ENCODE measurements around the gene HENMT1. TPM values are rescaled to one million over a fixed set of nuclear protein-coding genes. Genes with fewer than 3 reads are reported as not detected.
"Not testable (repeated sequence)": the region's sequence is repeated elsewhere in the genome, so short reads cannot be mapped to it uniquely, and the experiment has no call there.

HENMT1 gene
- total and polyA plus RNA-seq, 2 experiments from 2014 or later: 7.2 to 7.6 TPM

DNA sequence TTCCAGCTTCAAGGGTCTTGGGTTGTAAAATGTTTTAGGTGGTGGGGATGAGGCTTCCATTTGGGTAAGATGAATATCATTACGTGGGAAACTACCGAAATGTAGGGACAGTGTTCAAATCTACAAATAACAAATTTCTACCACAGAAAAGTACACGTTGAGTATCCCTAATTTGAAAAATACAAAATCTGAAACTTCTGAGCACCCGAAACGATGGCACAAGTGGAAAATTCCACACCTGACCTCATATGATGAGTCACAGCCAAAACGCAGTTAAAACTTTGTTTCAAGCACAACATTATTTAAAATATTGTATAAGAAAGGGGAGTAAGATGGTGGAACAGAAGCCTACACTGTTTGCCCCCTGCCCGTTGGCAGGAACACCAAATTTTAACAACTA lies 8.8 kb upstream of the HENMT1 start:
- Histone ChIP-seq H3K4me1 (ENCODE audit: insufficient read depth) (no peaks in the 10 kb centered on the region), H4K20me1 (ENCODE audit: insufficient read depth) (no peaks in the 10 kb centered on the region), H2AFZ (no peak overlapping the region), H3K79me2 (ENCODE audit: insufficient read depth) (no peaks in the 10 kb centered on the region), H3K36me3 (ENCODE audit: low read depth) (no peaks in the 10 kb centered on the region), H3K27ac (no peak overlapping the region), H3K9ac (no peak overlapping the region), H3K9me2 (ENCODE audit: insufficient read depth) (no peaks in the 10 kb centered on the region), H3K27me3 (replicated peaks; ENCODE audit: insufficient read depth) (no peaks in the 10 kb centered on the region), H3K9me3 (ENCODE audit: low read depth) (no peaks in the 10 kb centered on the region), H3K4me3 (no peak overlapping the region), H3F3A (ENCODE audit: insufficient read depth) (no peaks in the 10 kb centered on the region), H3K4me2 (ENCODE audit: unreplicated experiment) (no peak overlapping the region)
- 76 to 77% methylated on average over 7 of the region's 7 CpGs for WGBS, 2 experiments (ENCODE audit: low coverage in 1 of 2, low lambda C conversion rate in 2 of 2, missing lambda C conversion rate in 2 of 2)
- no peak for DNase-seq
- in situ Hi-C loops (cut with MboI): no loop called here
- no peak for TF ChIP-seq EZH2 (IDR thresholded peaks at IDR 0.05; ENCODE audit: insufficient read depth, poor library complexity, severe bottlenecking)
- TF ChIP-seq EZH2phosphoT487 (IDR thresholded peaks at IDR 0.05; ENCODE audit: insufficient read depth, low read depth): no peak

GRCh38 chr1:108668777-108669176 lies 7.9 kb upstream of the HENMT1 start:
- no peak for DNase-seq
- Histone ChIP-seq H3K36me3 (ENCODE audit: low read depth) (no peaks in the 10 kb centered on the region), H3K9me3 (ENCODE audit: low read depth) (no peaks in the 10 kb centered on the region), H3K4me3 (no peak overlapping the region), H3K79me2 (ENCODE audit: insufficient read depth) (no peaks in the 10 kb centered on the region), H3K4me1 (ENCODE audit: insufficient read depth) (no peaks in the 10 kb centered on the region), H3F3A (ENCODE audit: insufficient read depth) (no peaks in the 10 kb centered on the region), H3K9ac (no peak overlapping the region), H4K20me1 (ENCODE audit: insufficient read depth) (no peaks in the 10 kb centered on the region), H3K27ac (no peak overlapping the region), H2AFZ (no peak overlapping the region), H3K27me3 (replicated peaks; ENCODE audit: insufficient read depth) (no peaks in the 10 kb centered on the region), H3K4me2 (ENCODE audit: unreplicated experiment) (no peak overlapping the region), H3K9me2 (ENCODE audit: insufficient read depth) (no peaks in the 10 kb centered on the region)
- in situ Hi-C loops (cut with MboI): no loop called here
- TF ChIP-seq EZH2 (IDR thresholded peaks at IDR 0.05; ENCODE audit: insufficient read depth, poor library complexity, severe bottlenecking): no peak
- TF ChIP-seq EZH2phosphoT487 (IDR thresholded peaks at IDR 0.05; ENCODE audit: insufficient read depth, low read depth): no peak

GRCh38 chr1:108667422-108667821 lies 6.5 kb upstream of the HENMT1 start:
- DNase-seq; H2AFZ ChIP-seq; H3K27ac ChIP-seq; H3K9ac ChIP-seq; H3K4me2 ChIP-seq (ENCODE audit: unreplicated experiment); H3K79me2 ChIP-seq (ENCODE audit: insufficient read depth); H3K36me3 ChIP-seq (ENCODE audit: low read depth); H4K20me1 ChIP-seq (ENCODE audit: insufficient read depth); H3F3A ChIP-seq (ENCODE audit: insufficient read depth); H3K4me3 ChIP-seq; H3K27me3 ChIP-seq (replicated peaks; ENCODE audit: insufficient read depth); H3K9me3 ChIP-seq (ENCODE audit: low read depth); H3K9me2 ChIP-seq (ENCODE audit: insufficient read depth); H3K4me1 ChIP-seq (ENCODE audit: insufficient read depth); in situ Hi-C loops (cut with MboI): not testable (repeated sequence)
- 95 to 98% methylated on average over 7 to 23 of the region's 28 CpGs for WGBS, 2 experiments (ENCODE audit: low coverage in 1 of 2, low lambda C conversion rate in 2 of 2, missing lambda C conversion rate in 2 of 2)

GRCh38 chr1:108665771-108666170 lies 4.9 kb upstream of the HENMT1 start:
- 63 to 73% methylated on average over 1 of the region's 1 CpG for WGBS, 2 experiments (ENCODE audit: low coverage in 1 of 2, low lambda C conversion rate in 2 of 2, missing lambda C conversion rate in 2 of 2)

DNA sequence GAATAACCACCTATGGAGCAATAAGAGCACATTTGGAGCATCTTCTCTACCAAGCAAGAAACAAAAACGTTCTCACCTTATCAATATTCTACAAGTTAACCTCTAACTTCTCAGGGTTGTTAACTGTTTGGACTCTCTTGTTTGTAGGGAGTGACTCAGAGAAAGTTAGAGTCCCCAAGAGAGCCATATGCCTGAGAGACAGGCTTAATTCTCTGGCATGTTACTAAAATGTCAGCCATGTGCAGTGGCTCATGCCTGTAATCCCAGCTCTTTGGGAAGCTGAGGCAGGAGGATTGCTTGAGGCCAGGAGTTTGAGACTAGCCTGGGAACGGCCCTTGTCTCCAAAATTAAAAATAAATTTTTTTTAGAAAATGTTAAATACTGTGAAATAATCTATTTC lies 4.2 kb upstream of the HENMT1 start:
- H3K4me3 ChIP-seq: no peak overlapping the region
- no peaks in the 10 kb centered on the region for H3K79me2 ChIP-seq (ENCODE audit: insufficient read depth)
- no peaks in the 10 kb centered on the region for H3K9me2 ChIP-seq (ENCODE audit: insufficient read depth)
- no peaks in the 10 kb centered on the region for H3K36me3 ChIP-seq (ENCODE audit: low read depth)
- no peaks in the 10 kb centered on the region for H3K27me3 ChIP-seq (replicated peaks; ENCODE audit: insufficient read depth)
- no peak for DNase-seq
- TF ChIP-seq EZH2phosphoT487 (IDR thresholded peaks at IDR 0.05; ENCODE audit: insufficient read depth, low read depth) (no peak), EZH2 (IDR thresholded peaks at IDR 0.05; ENCODE audit: insufficient read depth, poor library complexity, severe bottlenecking) (no peak)
- no peak overlapping the region for H3K4me2 ChIP-seq (ENCODE audit: unreplicated experiment)
- no peaks in the 10 kb centered on the region for H3K9me3 ChIP-seq (ENCODE audit: low read depth)
- H3K27ac ChIP-seq: no peak overlapping the region
- H3K9ac ChIP-seq: no peak overlapping the region
- H3K4me1 ChIP-seq (ENCODE audit: insufficient read depth): peaks cover 5% of the 10 kb centered on the region; the same call in 1 of the 2 replicates
- no peak overlapping the region for H2AFZ ChIP-seq
- WGBS, 2 experiments (ENCODE audit: low coverage in 1 of 2, low lambda C conversion rate in 2 of 2, missing lambda C conversion rate in 2 of 2): 72 to 90% methylated on average over 2 of the region's 2 CpGs
- H4K20me1 ChIP-seq (ENCODE audit: insufficient read depth): no peaks in the 10 kb centered on the region
- in situ Hi-C loops (cut with MboI): no loop called here
- peaks cover 5% of the 10 kb centered on the region; the same call in 1 of the 2 replicates for H3F3A ChIP-seq (ENCODE audit: insufficient read depth)

More at GRCh38 chr1:108665771-108666170, 4.9 kb upstream of the HENMT1 start:
- Histone ChIP-seq H3K27ac (no peak overlapping the region), H3K27me3 (replicated peaks; ENCODE audit: insufficient read depth) (no peaks in the 10 kb centered on the region), H3K4me1 (ENCODE audit: insufficient read depth) (peaks cover 5% of the 10 kb centered on the region; the same call in 1 of the 2 replicates), H3K4me3 (no peak overlapping the region), H3K36me3 (ENCODE audit: low read depth) (no peaks in the 10 kb centered on the region), H3K4me2 (ENCODE audit: unreplicated experiment) (no peak overlapping the region), H3K79me2 (ENCODE audit: insufficient read depth) (no peaks in the 10 kb centered on the region), H2AFZ (no peak overlapping the region), H3K9me3 (ENCODE audit: low read depth) (no peaks in the 10 kb centered on the region), H3K9ac (no peak overlapping the region), H4K20me1 (ENCODE audit: insufficient read depth) (no peaks in the 10 kb centered on the region), H3K9me2 (ENCODE audit: insufficient read depth) (no peaks in the 10 kb centered on the region), H3F3A (ENCODE audit: insufficient read depth) (peaks cover 5% of the 10 kb centered on the region; the same call in 1 of the 2 replicates)
- in situ Hi-C loops (cut with MboI): no loop called here
- no peak for TF ChIP-seq EZH2phosphoT487 (IDR thresholded peaks at IDR 0.05; ENCODE audit: insufficient read depth, low read depth)
- TF ChIP-seq EZH2 (IDR thresholded peaks at IDR 0.05; ENCODE audit: insufficient read depth, poor library complexity, severe bottlenecking): no peak
- DNase-seq: no peak

Data from GM23248 (cell line).